ACC112 (cell line): ENCODE measurements around the gene TXNDC5.

Source experiments
- H2AFZ ChIP-seq: fragments of 200-600 bp; sonication (generic); one replicate; pipeline ENCODE4 v1.6.0; 2017; ENCODE audit warnings: antibody characterized with exemption, low read length; ENCODE audit not compliant: unreplicated experiment
- H3K27ac ChIP-seq: fragments of 200-600 bp; sonication (generic); 2 replicates; pipeline ENCODE4 v1.5.1; 2014; ENCODE audit warnings: low read depth, mild to moderate bottlenecking, antibody characterized with exemption, low read length, moderate library complexity
- H3K27me3 ChIP-seq: fragments of 200-600 bp; sonication (generic); 2 replicates; pipeline ENCODE4 v1.6.1; 2014; ENCODE audit warnings: mild to moderate bottlenecking, antibody characterized with exemption, low read length, moderate library complexity, mixed read lengths; ENCODE audit not compliant: insufficient read depth
- H3K36me3 ChIP-seq: fragments of 200-600 bp; sonication (generic); 2 replicates; pipeline ENCODE4 v1.6.1; 2016; ENCODE audit warnings: mild to moderate bottlenecking, antibody characterized with exemption, low read length, moderate library complexity, mixed read lengths; ENCODE audit not compliant: insufficient read depth
- H3K4me1 ChIP-seq: fragments of 200-600 bp; sonication (generic); one replicate; pipeline ENCODE4 v1.6.1; 2016; ENCODE audit warnings: low read length, mixed read lengths; ENCODE audit not compliant: insufficient read depth, unreplicated experiment, control insufficient read depth
- H3K4me3 ChIP-seq: fragments of 200-600 bp; sonication (generic); 2 replicates; pipeline ENCODE4 v1.5.1; 2014; ENCODE audit warnings: mild to moderate bottlenecking, low read depth, low read length
- H3K79me2 ChIP-seq: fragments of 200-600 bp; sonication (generic); one replicate; pipeline ENCODE4 v1.6.0; 2016; ENCODE audit warnings: low read length; ENCODE audit not compliant: control insufficient read depth, unreplicated experiment, insufficient read depth

Gene TXNDC5

GRCh38 chr6:7859591-7859990, 51.0 kb downstream of the TXNDC5 start:
- H3K79me2 ChIP-seq: no peaks in the 10 kb centered on the region
- H3K4me1 ChIP-seq: no peaks in the 10 kb centered on the region
- no peak overlapping the region for H3K4me3 ChIP-seq
- no peak overlapping the region for H3K27ac ChIP-seq
- no peaks in the 10 kb centered on the region for H3K27me3 ChIP-seq
- H3K36me3 ChIP-seq: no peaks in the 10 kb centered on the region
- H2AFZ ChIP-seq: no peak overlapping the region

GRCh38 chr6:7851780-7852179, 58.8 kb downstream of the TXNDC5 start:
- no peak overlapping the region for H3K4me3 ChIP-seq
- H3K36me3 ChIP-seq: no peaks in the 10 kb centered on the region
- no peaks in the 10 kb centered on the region for H3K79me2 ChIP-seq
- no peak overlapping the region for H3K27ac ChIP-seq
- H2AFZ ChIP-seq: no peak overlapping the region
- peaks cover 14% of the 10 kb centered on the region for H3K4me1 ChIP-seq
- no peaks in the 10 kb centered on the region for H3K27me3 ChIP-seq

GRCh38 chr6:7848229-7848628, 62.4 kb downstream of the TXNDC5 start:
- Histone ChIP-seq H3K36me3 (no peaks in the 10 kb centered on the region), H3K4me3 (no peak overlapping the region), H2AFZ (no peak overlapping the region), H3K79me2 (no peaks in the 10 kb centered on the region), H3K27ac (no peak overlapping the region), H3K4me1 (peaks cover 20% of the 10 kb centered on the region), H3K27me3 (no peaks in the 10 kb centered on the region)

GRCh38 chr6:7846966-7847818, 63.4 kb downstream of the TXNDC5 start:
- Histone ChIP-seq H3K27me3 (no peaks in the 10 kb centered on the region), H3K27ac (peak overlapping the region; percentile 48), H3K36me3 (no peaks in the 10 kb centered on the region), H3K4me3 (no peak overlapping the region), H3K79me2 (no peaks in the 10 kb centered on the region), H3K4me1 (peaks cover 20% of the 10 kb centered on the region), H2AFZ (peak overlapping the region; percentile 59)

GRCh38 chr6:7841781-7842468, 68.7 kb downstream of the TXNDC5 start:
- Histone ChIP-seq H3K27ac (no peak overlapping the region), H3K4me3 (no peak overlapping the region), H2AFZ (no peak overlapping the region), H3K36me3 (no peaks in the 10 kb centered on the region), H3K27me3 (no peaks in the 10 kb centered on the region), H3K4me1 (peaks cover 8% of the 10 kb centered on the region), H3K79me2 (no peaks in the 10 kb centered on the region)

- no peak overlapping the region for H3K27ac ChIP-seq
- no peaks in the 10 kb centered on the region for H3K36me3 ChIP-seq
- no peak overlapping the region for H2AFZ ChIP-seq
- no peaks in the 10 kb centered on the region for H3K79me2 ChIP-seq
- no peak overlapping the region for H3K4me3 ChIP-seq
- H3K27me3 ChIP-seq: no peaks in the 10 kb centered on the region
- no peaks in the 10 kb centered on the region for H3K4me1 ChIP-seq
These were observed 74.1 kb downstream of the TXNDC5 start for GRCh38 chr6:7836371-7837026.

- Histone ChIP-seq H3K79me2 (no peaks in the 10 kb centered on the region), H3K27me3 (no peaks in the 10 kb centered on the region), H3K36me3 (no peaks in the 10 kb centered on the region), H3K4me1 (no peaks in the 10 kb centered on the region), H3K27ac (no peak overlapping the region), H3K4me3 (no peak overlapping the region), H2AFZ (no peak overlapping the region)
These were observed 76.9 kb downstream of the TXNDC5 start for GRCh38 chr6:7833751-7834070.

- Histone ChIP-seq H3K27me3 (no peaks in the 10 kb centered on the region), H3K4me1 (no peaks in the 10 kb centered on the region), H3K36me3 (no peaks in the 10 kb centered on the region), H2AFZ (no peak overlapping the region), H3K4me3 (no peak overlapping the region), H3K27ac (no peak overlapping the region), H3K79me2 (no peaks in the 10 kb centered on the region)
These were observed 77.5 kb downstream of the TXNDC5 start for GRCh38 chr6:7832904-7833750.
